Upper lobe of right lung (tissue), 1 donor: Measurements from ENCODE around the gene SIK3. TPM values are rescaled to one million over a fixed set of nuclear protein-coding genes. Genes with fewer than 3 reads are reported as not detected.

Source experiments
- ATAC-seq: fragments of 200-7000 bp; cut with Tn5 transposase; one replicate; pipeline ENCODE4 v1.9.1; 2020; ENCODE audit warnings: mild to moderate bottlenecking, moderate library complexity
- DNase-seq: peaks from one replicate; pipeline ENCODE4 v3.0.0-alpha.2; 2020
- H3K27ac ChIP-seq: fragments of 200-600 bp; one replicate; pipeline ENCODE4 v1.8.0; 2022
- H3K27me3 ChIP-seq: fragments of 200-600 bp; one replicate; pipeline ENCODE4 v1.8.0; 2022; ENCODE audit warnings: mild to moderate bottlenecking
- H3K36me3 ChIP-seq: fragments of 200-600 bp; one replicate; pipeline ENCODE4 v1.8.0; 2022
- H3K4me1 ChIP-seq: fragments of 200-600 bp; one replicate; pipeline ENCODE4 v1.8.0; 2022
- H3K4me3 ChIP-seq: fragments of 200-600 bp; one replicate; pipeline ENCODE4 v1.8.0; 2022; ENCODE audit warnings: mild to moderate bottlenecking
- H3K9me3 ChIP-seq: fragments of 200-600 bp; one replicate; pipeline ENCODE4 v1.8.0; 2022
- CTCF ChIP-seq: fragments of 200-600 bp; IDR thresholded peaks from one replicate; pipeline ENCODE4 v1.8.0; 2022; ENCODE audit warnings: antibody characterized with exemption
- intact Hi-C: fragments of 100-400 bp; cut with DNase I; formaldehyde crosslinking; loops from one replicate; pipeline ENCODE4 v1.11.0; 2022
- total RNA-seq: library from RNA; stranded (reverse); fragmentation: NEBNext Ultra II Directional; extraction: Animal tissue kit (Norgen Biotek cat#: 25700); gene quantifications from one replicate; pipeline ENCODE4 v1.2.1, GENCODE V29; 2021
- donor health status: DM: no; HTN: yes; CAD: no; lungs with severe emphysema.

The SIK3 gene
- total RNA-seq, 1 donor from 2014 or later: 37.1 TPM

- no peak for DNase-seq
- Histone ChIP-seq H3K9me3 (no peaks in the 10 kb centered on the region), H3K4me1 (peaks cover 35% of the 10 kb centered on the region), H3K36me3 (no peaks in the 10 kb centered on the region), H3K27ac (peak overlapping the region; percentile 88), H3K4me3 (peak overlapping the region; percentile 76), H3K27me3 (no peaks in the 10 kb centered on the region)
- TF ChIP-seq CTCF: no peak
- intact Hi-C loops: no loop called here
- ATAC-seq: no peak
Observed at GRCh38 chr11:117095284-117096161, 2.7 kb downstream of the SIK3 start.

GRCh38 chr11:117094776-117095175, 3.5 kb downstream of the SIK3 start:
- DNase-seq (no peak), ATAC-seq (no peak)
- no peaks in the 10 kb centered on the region for H3K9me3 ChIP-seq
- no peaks in the 10 kb centered on the region for H3K36me3 ChIP-seq
- intact Hi-C loops: no loop called here
- TF ChIP-seq CTCF: no peak
- H3K4me1 ChIP-seq: peaks cover 35% of the 10 kb centered on the region
- H3K27ac ChIP-seq: no peak overlapping the region
- H3K4me3 ChIP-seq: no peak overlapping the region
- H3K27me3 ChIP-seq: no peaks in the 10 kb centered on the region

DNA sequence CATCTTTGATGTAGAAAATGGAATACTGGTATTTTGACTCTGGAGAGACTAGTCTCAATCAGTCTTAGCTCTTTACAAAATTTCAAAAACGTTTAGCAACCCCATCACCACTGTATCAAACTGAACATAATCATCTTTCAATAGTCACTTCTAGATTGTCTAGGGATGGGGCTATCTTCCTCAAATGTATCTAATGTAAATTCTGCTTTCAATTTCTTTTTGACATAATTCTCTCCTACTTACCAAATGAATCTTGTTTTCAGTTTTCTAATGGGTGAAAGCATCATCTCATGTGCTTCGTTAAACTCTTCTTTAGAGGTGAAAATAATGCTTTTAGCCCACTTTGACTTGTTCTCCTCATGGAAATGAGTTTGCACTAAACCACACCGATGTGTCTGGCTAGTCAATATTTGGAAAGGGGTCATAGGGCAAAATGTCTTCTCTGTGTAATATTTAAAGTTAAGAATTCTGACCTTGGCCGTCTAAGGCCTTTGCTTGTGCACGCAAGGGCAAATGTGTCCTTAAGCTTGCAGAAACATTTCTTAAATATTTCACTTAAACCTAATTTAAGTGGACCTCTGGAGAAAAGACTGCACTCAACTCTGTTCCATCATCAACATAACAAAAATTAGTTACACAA, 5.2 kb downstream of the SIK3 start:
- Histone ChIP-seq H3K4me3 (no peak overlapping the region), H3K27ac (no peak overlapping the region), H3K36me3 (no peaks in the 10 kb centered on the region), H3K27me3 (no peaks in the 10 kb centered on the region), H3K9me3 (no peaks in the 10 kb centered on the region), H3K4me1 (peaks cover 25% of the 10 kb centered on the region)
- DNase-seq (no peak), ATAC-seq (no peak)
- intact Hi-C loops: no loop called here
- TF ChIP-seq CTCF: no peak

- no peak overlapping the region for H3K4me3 ChIP-seq
- no peak overlapping the region for H3K27ac ChIP-seq
- no peak for TF ChIP-seq CTCF
- peaks cover 25% of the 10 kb centered on the region for H3K4me1 ChIP-seq
- ATAC-seq (no peak), DNase-seq (no peak)
- no peaks in the 10 kb centered on the region for H3K9me3 ChIP-seq
- no peaks in the 10 kb centered on the region for H3K27me3 ChIP-seq
- H3K36me3 ChIP-seq: no peaks in the 10 kb centered on the region
- intact Hi-C loops: no loop called here
Observed at GRCh38 chr11:117091753-117092477, 6.3 kb downstream of the SIK3 start.

DNA sequence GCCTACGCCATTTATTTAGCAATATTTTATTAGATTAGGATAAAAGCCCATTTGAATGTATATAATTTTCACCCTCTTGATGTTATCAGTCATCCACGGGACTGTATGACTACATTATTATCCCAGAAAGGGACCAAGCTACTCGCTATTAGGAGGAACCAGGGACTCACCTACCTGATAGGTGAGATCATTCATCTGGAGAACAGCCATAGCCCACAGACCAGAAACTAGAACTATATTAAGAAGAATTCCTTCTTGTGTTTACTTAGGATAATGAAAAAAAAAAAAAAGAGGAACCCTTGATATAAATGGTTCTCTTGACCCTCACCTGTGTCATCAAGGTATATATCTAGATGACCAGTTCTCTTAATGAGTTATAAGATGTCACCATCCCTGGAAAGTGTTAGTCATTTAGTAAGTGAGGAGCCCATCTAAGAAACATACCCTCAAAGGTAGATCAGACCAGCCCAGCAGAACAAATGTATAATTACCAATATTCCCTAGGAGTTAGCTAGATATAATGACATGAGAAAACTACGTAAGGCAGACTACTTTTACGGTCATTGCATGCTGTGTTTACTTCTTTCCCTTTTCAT, 8.0 kb downstream of the SIK3 start:
- no peak for TF ChIP-seq CTCF
- no peaks in the 10 kb centered on the region for H3K27me3 ChIP-seq
- no peak overlapping the region for H3K4me3 ChIP-seq
- H3K27ac ChIP-seq: no peak overlapping the region
- ATAC-seq (no peak), DNase-seq (no peak)
- H3K9me3 ChIP-seq: no peaks in the 10 kb centered on the region
- peaks cover 8% of the 10 kb centered on the region for H3K4me1 ChIP-seq
- no peaks in the 10 kb centered on the region for H3K36me3 ChIP-seq
- intact Hi-C loops: no loop called here
